Cerebellar nuclear complex (tissue), 1 donor: ENCODE measurements around the gene COL15A1.

Experiments
- DNase-seq, 2 experiments: peaks; one replicate each; lab custom pipeline; 2025; lab: John Stamatoyannopoulos, UW

Gene COL15A1

GRCh38 chr9:98944734-98945074 lies 997 bp downstream of the COL15A1 start:
- DNase-seq: no peak

GRCh38 chr9:98949565-98949964 lies 5.9 kb downstream of the COL15A1 start:
- no peak for DNase-seq

- DNase-seq: no peak
Measured at GRCh38 chr9:98950262-98950661, 6.6 kb downstream of the COL15A1 start.

GRCh38 chr9:98951967-98952366 lies 8.3 kb downstream of the COL15A1 start:
- no peak for DNase-seq

GRCh38 chr9:98953581-98954243 lies 10.0 kb downstream of the COL15A1 start:
- DNase-seq: no peak

- DNase-seq: no peak
Measured at GRCh38 chr9:98954244-98954610, 10.5 kb downstream of the COL15A1 start.

- DNase-seq: no peak
Measured at GRCh38 chr9:98955259-98955658, 11.6 kb downstream of the COL15A1 start.

DNA sequence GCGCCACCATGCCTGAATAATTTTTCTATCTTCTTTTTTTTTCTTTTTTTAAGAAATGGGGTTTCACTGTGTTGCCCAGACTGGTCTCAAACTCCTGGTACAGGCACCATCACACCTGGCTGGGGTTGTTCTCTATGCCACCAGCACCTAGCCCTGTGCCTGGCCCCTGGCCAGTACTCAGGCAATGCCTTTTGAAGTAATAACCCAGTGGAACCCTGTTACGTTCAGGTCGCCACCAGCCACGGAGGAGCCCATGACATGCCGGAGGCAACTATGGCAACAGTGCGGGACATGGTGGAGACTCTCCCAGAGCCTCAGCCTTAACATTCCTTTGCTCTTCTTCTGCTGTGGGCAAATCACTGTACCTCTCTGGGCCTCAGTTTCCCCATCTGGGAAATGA lies 14.1 kb downstream of the COL15A1 start:
- no peak for DNase-seq

DNA sequence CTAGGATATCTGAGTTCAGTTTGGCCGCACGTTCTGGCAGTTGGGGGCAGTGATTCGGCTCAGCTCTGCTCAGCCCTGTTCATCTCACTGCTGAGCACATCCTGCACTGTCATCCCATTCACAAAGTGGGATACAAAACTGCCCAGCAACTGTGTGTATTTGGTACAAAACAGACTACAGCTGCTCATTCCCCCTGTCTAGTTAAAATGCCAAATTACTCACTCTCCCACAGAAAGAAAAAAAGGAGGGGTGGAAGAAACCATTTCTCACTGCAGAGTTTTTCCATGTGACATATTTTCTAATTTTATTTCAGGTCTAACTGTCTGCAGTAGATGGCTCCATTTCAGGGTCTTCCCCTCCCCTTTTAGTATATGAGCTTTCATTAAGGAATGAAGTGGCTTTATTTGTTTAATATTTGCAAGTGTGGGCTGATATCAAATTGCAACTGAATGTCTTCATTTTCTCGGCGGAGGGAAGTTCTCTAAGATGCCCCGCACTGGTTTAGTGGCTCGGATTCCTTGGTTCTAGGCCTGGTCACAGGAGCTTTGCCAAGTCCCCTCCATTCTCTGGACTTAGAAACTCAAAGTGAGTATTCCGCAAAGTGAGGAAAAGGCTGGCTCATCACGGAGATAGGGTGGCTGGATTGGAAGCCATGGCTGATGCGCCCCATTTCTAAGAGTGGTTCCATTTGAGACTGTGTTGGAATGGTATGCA lies 14.7 kb downstream of the COL15A1 start:
- no peak for DNase-seq

GRCh38 chr9:98960409-98960808 lies 16.7 kb downstream of the COL15A1 start:
- no peak for DNase-seq

DNA sequence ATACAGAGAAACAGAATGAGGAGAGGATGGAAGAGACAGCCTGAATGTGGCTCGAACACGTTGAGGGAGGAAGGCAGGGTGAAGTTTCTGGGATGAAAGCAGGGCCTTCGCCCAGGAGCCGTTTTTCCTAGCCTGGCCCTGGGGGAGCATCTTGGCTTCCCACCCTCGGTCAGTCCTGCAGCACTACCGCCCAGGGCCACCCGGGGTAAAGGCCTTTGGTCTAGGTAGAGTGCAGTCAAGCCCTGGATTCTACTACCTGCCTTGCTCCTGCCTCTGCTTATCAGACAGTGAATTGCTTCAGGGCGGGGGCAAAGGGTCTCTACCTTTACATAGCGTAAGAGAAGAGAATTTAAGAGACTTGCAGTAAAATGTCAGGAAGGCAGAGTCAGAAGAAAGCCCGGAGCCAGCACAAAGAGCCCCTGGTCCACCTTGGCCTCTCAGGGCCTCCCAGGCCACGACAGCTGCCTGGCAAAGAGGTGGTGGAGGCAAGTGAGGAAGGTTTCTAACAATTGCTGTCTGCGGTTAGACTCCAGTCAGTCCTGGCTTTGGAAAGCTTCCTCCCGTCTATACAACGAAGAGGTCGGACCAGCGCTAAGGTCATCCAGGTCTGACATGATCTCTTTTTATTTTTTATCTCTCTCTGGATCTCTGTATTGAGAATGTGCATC lies 17.9 kb downstream of the COL15A1 start:
- no peak for DNase-seq

DNA sequence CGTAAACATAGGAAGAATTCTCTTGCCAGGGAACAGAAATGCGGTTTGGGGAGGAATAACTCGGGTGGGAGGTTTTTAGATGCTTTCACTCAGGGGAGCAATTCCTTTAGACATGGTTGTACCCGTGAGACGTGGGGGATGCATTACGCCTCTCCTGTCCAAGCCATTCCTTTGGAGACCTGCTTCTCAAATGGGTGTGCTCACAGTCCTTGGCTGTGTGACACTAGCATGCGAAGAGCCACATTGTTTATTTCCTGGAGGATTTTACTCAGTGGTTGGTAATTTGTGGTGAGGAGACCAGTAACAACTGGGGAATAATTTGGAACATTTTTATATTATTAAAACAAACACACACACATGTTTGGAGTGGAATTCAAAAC lies 18.5 kb downstream of the COL15A1 start:
- DNase-seq: no peak

- no peak for DNase-seq
Measured at GRCh38 chr9:98962861-98963260, 19.2 kb downstream of the COL15A1 start.

- DNase-seq: no peak
Measured at GRCh38 chr9:98964201-98964600, 20.5 kb downstream of the COL15A1 start.

- DNase-seq: no peak
Measured at GRCh38 chr9:98964911-98965336, 21.2 kb downstream of the COL15A1 start.

DNA sequence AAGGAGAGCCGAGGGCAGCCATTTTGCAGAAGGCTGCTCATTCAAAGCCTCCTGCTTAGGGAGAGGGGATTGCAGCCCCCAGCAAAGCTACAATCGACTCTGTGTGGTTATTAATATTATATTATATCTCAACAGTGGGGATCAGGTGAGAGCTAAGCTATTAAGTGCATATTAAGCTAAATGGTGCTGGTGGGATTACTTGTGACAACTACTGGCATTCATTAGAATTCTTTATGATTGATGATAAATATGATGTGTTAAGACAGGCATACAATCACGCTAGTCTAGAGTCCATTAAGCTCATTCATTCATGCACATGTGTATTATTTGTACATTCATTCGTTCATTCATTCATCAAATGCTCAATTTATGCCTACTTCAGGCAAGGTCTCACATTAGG lies 23.0 kb downstream of the COL15A1 start:
- no peak for DNase-seq

DNA sequence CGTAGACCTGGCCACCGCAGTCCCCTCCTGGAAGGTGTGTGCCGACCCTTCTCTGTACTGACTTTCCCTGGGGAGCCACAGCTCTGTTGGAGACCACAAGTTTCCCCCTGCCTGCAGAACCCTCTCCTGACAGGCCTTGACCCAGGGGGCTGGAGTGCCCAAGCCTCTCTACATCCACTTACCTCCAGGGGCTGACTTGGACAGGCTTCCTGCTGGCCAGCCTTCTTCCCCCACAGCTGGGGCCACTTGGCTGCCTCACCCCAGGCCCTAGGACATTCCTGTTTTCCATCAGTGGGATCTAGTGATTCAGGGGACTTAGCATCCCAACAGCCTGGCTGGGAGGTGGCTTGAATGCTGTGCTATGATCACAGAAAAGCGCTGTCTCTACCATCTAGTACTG lies 23.6 kb downstream of the COL15A1 start:
- DNase-seq: no peak

GRCh38 chr9:98967680-98968079 lies 24.0 kb downstream of the COL15A1 start:
- no peak for DNase-seq

- no peak for DNase-seq
Measured at GRCh38 chr9:98968601-98969337, 25.1 kb downstream of the COL15A1 start.

DNA sequence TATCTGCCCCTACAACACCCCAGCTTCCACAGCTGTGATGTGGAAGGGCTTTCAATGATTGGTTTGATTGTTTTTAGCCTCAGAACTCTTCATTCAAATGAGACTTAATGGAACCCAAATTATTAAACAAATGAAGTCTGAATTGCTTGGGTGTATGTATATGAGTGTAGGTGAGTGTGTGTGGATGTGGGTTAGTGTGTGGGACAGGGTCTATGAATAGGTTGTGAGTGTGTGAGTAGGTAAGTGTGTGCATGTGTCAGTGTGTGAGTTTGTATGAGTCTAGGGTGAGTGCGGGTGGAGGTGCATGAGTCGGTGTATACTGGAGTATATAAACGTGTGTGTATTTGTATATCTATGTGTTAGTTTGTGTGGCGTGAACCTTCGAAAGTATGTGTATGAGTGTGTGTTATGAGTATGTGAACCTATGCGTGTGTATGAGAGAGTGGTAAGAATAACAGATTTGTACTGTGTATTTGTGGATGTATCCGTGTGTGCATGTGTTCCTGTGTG lies 26.9 kb downstream of the COL15A1 start:
- DNase-seq: no peak

GRCh38 chr9:98971168-98971914 lies 27.6 kb downstream of the COL15A1 start:
- DNase-seq: no peak

GRCh38 chr9:98971915-98972223 lies 28.2 kb downstream of the COL15A1 start:
- DNase-seq: no peak
